C4-2B (cell line): ENCODE measurements around the gene EIF3L.

Experiments
- ZFX ChIP-seq: fragments of 450-650 bp; IDR thresholded peaks from 2 replicates; pipeline ENCODE4 v1.6.1; 2017
- TF ChIP-seq, protein P1 (sequence below): fragments of 450-650 bp; conservative IDR thresholded peaks from 2 replicates; pipeline ENCODE4 v1.5.1; 2017; ENCODE audit warnings: mild to moderate bottlenecking

DNA sequence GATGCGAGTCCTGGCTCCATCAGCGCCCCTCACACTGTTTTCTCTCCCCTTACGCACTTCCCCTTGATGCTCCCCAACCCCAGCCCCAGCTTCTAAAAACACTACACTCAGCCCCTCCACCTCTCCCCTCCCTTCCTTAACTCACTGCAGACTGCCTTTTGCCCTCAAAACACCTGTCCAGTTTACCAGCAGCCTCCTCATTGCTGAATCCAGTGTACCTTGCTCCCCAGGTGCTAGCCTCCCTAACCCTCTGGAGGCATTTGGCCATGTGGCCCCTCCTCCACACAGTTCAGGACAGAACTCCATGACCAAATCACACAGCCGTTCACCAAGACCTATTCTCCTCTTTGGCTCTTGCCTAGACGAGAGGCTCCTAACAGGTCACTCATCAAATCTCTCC is 28.9 kb upstream of the EIF3L start:
- TF ChIP-seq, protein P1, sequence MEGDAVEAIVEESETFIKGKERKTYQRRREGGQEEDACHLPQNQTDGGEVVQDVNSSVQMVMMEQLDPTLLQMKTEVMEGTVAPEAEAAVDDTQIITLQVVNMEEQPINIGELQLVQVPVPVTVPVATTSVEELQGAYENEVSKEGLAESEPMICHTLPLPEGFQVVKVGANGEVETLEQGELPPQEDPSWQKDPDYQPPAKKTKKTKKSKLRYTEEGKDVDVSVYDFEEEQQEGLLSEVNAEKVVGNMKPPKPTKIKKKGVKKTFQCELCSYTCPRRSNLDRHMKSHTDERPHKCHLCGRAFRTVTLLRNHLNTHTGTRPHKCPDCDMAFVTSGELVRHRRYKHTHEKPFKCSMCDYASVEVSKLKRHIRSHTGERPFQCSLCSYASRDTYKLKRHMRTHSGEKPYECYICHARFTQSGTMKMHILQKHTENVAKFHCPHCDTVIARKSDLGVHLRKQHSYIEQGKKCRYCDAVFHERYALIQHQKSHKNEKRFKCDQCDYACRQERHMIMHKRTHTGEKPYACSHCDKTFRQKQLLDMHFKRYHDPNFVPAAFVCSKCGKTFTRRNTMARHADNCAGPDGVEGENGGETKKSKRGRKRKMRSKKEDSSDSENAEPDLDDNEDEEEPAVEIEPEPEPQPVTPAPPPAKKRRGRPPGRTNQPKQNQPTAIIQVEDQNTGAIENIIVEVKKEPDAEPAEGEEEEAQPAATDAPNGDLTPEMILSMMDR = no peak
- no peak for TF ChIP-seq ZFX
